Stimulated activated effector memory CD8-positive, alpha-beta T cell treated with anti-CD3 and anti-CD28 coated beads, Interleukin-12 subunit alpha, Interleukin-12 subunit beta, amount 100 ng/mL, for 72 hours (primary cell): ENCODE measurements around the gene HOXA7.

Experiments
- ATAC-seq: fragments of 150-1000 bp; cut with Tn5 transposase; 2 replicates; pipeline ENCODE4 v1.10.0; 2021
- DNase-seq, 2 donors: peaks; one replicate each; pipeline ENCODE4 v3.0.0; 2021 to 2022; ENCODE audit warnings: low spot score in 2 of 2
- H3K27ac Mint-ChIP-seq: one replicate; pipeline ENCODE4 v1.8.0; 2022; ENCODE audit warnings: mild to moderate bottlenecking, mixed read lengths
- H3K36me3 Mint-ChIP-seq: one replicate; pipeline ENCODE4 v1.8.0; 2022; ENCODE audit warnings: mild to moderate bottlenecking, mixed read lengths
- H3K4me1 Mint-ChIP-seq: one replicate; pipeline ENCODE4 v1.8.0; 2022; ENCODE audit warnings: mixed read lengths
- H3K4me3 Mint-ChIP-seq: one replicate; pipeline ENCODE4 v1.8.0; 2022; ENCODE audit warnings: mild to moderate bottlenecking, mixed read lengths
- H3K9me3 Mint-ChIP-seq: one replicate; pipeline ENCODE4 v1.8.0; 2022; ENCODE audit warnings: mixed read lengths

Gene HOXA7

DNA sequence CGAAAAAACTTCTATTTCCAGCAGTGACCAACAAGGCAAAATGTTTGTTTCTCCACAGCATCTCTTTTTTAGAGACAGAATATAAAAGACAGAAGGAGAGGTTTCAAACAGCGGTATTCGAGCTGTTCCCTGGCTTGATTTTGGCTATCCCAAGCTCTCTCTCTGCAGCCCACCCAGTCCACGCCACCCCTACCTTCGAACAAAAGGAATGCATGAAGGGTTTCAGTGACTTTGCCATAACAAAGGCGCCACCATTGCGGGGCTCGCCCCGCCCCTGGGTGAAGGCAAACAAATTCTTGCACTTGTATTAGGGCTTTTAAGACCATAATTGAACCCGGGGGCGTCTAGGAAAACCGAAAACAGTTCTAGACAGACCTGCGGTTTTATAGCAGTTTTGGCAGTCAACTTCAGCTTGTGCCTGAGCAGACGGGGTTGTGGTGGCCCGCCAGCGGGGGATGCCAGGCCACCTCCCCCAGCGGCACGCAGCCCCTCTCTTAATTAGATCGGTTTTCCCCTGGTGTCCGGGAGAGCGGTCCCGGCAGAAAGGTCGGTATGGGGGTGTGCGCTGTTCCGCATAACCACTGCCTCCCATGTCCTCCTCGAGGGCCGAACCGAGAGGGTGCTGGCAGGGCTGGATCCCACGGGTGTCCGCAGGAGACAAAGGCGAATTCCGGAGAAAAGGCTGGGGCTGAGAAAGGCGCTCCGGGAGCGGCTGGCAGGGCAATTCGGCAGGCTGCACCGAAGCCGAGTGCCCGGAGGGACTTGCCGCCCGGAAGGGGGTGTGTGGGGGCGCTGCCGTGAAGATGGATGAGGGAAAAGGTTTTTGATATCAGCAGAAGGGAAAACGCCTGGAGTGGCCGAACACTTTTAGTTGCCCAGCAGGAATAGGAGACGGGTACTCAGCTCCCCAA, 31.3 kb upstream of the HOXA7 start:
- peaks cover 48% of the 10 kb centered on the region for H3K4me1 Mint-ChIP-seq
- peaks cover 8% of the 10 kb centered on the region for H3K36me3 Mint-ChIP-seq
- no peak overlapping the region for H3K27ac Mint-ChIP-seq
- no peaks in the 10 kb centered on the region for H3K9me3 Mint-ChIP-seq
- peak overlapping the region; percentile 77 for H3K4me3 Mint-ChIP-seq
- DNase-seq = no peak
- no peak for ATAC-seq

DNA sequence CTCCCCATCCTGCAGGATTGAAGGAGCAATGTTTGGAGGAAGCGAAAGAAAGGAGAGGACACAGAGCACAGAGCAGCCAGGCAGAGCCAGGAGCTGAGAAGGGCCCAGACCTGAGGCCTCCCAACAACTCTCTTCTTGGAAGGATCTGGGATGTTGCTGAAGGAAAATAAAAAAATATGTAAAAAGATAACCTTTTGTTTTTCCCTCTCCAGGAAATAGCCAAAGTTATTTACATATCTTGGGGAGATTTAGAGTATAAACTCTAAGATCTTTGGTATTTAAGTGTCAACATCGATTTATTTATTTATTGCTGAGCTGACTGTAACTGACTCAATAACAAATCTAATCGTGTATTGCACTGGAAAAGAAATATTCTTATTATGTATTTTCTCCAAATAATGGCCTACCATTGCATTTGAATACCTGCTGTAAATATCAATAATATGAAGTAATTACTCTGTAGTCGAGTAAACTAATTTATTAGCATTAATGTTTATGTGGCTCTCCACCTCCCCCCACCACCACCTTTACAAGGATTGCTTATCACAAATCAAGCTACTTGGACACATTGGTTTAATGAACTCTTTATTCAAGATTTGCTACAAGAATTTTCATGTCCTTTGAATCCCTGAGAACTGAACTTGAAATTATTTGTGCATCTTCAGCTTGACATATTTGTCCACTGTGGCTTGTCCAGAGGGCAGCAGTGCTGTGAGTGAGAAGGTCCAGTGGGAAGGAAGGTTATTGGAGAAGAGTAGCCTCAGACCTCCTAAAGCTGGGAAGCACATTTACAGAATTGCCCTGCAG, 30.4 kb upstream of the HOXA7 start:
- H3K36me3 Mint-ChIP-seq = peaks cover 8% of the 10 kb centered on the region
- H3K4me1 Mint-ChIP-seq = peaks cover 48% of the 10 kb centered on the region
- peak overlapping the region; percentile 77 for H3K4me3 Mint-ChIP-seq
- H3K9me3 Mint-ChIP-seq = no peaks in the 10 kb centered on the region
- no peak for DNase-seq
- no peak for ATAC-seq
- H3K27ac Mint-ChIP-seq = no peak overlapping the region

DNA sequence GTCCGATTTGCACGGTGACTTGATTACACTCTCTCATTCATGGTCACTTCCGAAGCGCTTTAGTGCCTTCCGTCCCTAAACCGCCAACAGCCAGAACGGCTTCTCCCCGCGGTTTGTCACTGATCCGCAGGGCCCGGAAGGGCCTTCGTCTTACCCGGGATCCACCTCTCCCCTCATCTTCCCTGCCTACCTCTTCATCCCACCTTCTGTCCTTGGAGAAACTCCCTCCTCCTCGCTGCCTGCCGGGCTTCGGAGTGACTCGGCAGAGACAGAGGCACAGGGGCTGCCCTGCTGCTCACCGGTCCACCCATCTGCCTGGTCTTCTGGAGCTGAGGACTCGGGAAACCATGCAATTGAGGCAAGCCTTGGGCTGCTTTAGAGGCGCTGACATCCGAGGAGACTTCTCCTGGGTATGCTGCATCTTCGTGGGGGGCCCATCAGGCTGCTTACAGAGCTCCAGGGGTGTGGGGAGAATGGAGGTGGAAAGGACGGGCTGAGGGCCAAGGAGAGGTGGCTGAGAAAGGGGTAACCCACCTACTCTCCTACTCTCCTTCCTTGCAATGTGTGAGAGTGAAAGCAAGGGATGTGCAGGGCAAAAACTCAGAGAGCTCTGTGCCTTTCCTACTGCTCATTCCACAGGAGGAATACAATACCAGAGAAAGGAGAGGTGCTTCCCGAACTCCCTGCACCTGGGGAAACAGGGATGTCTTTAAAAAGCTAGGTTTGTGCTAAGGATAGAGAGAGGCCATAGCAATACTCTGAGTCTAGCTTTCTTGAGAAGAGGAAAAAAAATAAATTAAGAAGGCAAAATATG, 29.6 kb upstream of the HOXA7 start:
- Mint-ChIP-seq H3K27ac (no peak overlapping the region), H3K36me3 (peaks cover 8% of the 10 kb centered on the region), H3K4me3 (peak overlapping the region; percentile 81), H3K4me1 (peaks cover 48% of the 10 kb centered on the region), H3K9me3 (no peaks in the 10 kb centered on the region)
- ATAC-seq = no peak
- no peak for DNase-seq

DNA sequence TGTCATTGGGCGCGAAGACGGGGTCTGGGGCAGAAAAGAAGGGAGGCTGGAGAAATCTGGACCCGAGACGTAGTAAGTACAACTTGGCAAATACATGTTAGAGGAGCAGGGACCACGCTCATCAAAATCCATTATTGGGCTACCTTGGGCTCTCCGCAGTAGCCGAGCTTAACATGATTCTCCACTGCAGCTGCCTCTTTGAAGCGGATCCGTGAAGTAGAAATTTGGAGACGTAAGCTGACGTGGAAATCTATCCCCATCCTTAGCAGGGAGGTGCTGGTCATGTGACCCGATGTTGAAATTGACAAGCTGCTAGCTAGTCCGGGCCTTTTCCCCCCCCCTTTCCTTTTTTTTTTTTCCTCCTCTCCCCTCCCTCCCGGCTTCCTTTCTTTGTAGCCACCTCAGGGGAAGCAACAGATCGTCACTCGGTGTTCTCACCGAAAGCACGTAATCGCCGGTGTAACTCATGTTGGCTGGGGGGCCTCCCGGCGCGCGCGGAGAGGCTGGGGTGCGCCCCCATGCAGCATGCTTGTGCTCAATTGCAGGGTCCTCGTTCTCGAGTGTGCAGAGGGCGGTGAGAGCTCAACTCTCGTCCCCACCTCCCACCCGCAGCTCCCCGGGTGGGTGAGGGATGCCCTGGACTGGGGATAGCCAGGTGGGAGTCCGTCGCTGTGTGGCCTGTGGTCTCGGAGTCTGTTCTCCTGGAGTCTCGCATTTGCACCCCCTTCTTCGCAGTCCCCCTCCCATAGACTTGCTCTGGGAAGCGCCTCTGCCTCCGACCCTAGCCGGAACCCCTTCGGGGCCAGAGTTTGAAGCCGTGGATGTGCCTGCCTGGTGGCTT, 28.8 kb upstream of the HOXA7 start, which contains the start of gene HOXA11:
Gene HOXA11 (minus strand): TSS at position 220 of the 841 bp plus-strand sequence. CDS start 88 bp downstream, at position 132.
- DNase-seq (no peak), ATAC-seq (peak; percentile 20)
- peaks cover 52% of the 10 kb centered on the region for H3K4me1 Mint-ChIP-seq

DNA sequence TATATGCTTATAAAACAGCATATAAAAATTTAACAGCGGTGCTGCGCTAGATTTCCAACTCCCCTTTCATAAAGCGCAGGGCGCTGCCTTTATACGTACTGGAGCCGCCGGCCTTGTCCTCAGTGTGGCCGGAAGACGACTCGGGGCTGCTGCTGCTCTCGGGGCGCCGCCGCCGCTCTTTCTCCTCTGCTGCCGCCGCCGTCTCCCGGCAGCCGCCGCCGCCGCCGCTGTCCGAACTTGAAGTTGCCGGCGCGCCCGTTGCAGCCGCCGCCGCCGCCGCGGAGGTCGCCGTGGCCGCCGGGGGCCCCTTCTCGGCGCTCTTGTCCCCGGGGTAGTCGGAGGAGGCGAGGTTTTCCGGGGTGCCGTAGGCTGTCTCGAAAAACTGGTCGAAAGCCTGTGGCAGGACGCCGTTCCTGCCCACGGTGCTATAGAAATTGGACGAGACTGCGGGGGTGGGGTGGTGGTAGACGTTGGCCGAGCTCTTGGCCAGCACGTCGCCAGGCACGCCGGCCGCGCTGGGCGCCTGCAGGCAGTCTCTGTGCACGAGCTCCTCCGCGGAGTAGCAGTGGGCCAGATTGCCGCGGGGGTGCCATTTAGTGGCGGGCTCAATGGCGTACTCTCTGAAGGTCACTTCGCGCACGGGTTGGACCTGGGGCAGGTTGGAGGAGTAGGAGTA, 28.0 kb upstream of the HOXA7 start:
- H3K4me3 Mint-ChIP-seq = peak overlapping the region; percentile 81
- DNase-seq = peak in 1 of 2 donors; percentile 67
- H3K36me3 Mint-ChIP-seq = peaks cover 8% of the 10 kb centered on the region
- no peak overlapping the region for H3K27ac Mint-ChIP-seq
- peak; percentile 63 for ATAC-seq
- peaks cover 54% of the 10 kb centered on the region for H3K4me1 Mint-ChIP-seq
- no peaks in the 10 kb centered on the region for H3K9me3 Mint-ChIP-seq

More for the DNA sequence above, 28.8 kb upstream of the HOXA7 start, which contains the start of gene HOXA11:
- Mint-ChIP-seq H3K36me3 (peaks cover 8% of the 10 kb centered on the region), H3K9me3 (no peaks in the 10 kb centered on the region), H3K27ac (no peak within 1 kb of the TSS), H3K4me3 (peak within 1 kb of the TSS; percentile 81)

DNA sequence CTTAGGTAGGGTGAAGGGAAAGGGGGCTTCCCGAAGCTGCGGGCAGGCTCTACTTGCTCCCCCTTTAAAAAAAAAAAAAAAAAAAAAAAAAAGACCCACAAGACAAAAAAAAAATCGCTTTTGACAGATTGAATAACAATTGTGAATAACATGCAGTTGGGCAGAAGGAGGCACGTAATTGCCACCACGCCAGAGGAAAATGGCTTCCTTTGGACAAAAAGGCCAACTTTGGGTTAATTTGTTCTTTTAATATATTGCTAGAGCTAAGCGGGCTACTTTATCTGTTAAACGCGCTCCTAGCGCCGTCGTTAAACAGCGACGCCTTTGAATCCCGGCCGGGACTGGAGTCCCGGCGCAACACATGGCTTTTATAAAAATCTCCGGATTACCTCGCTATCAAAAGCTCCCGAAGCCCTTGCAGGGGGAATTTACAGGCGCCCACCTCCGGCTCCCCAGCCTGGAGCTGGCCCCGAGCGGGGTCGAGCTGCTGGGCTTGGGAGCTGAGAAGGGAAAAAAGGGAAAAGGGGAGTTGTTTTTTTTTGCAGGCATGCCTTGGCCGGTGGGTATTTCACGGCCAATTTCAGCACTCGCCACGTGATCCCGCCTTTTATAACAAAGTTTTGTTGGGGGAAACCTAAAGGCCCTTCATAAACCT, 27.3 kb upstream of the HOXA7 start:
- H3K27ac Mint-ChIP-seq = no peak overlapping the region

DNA sequence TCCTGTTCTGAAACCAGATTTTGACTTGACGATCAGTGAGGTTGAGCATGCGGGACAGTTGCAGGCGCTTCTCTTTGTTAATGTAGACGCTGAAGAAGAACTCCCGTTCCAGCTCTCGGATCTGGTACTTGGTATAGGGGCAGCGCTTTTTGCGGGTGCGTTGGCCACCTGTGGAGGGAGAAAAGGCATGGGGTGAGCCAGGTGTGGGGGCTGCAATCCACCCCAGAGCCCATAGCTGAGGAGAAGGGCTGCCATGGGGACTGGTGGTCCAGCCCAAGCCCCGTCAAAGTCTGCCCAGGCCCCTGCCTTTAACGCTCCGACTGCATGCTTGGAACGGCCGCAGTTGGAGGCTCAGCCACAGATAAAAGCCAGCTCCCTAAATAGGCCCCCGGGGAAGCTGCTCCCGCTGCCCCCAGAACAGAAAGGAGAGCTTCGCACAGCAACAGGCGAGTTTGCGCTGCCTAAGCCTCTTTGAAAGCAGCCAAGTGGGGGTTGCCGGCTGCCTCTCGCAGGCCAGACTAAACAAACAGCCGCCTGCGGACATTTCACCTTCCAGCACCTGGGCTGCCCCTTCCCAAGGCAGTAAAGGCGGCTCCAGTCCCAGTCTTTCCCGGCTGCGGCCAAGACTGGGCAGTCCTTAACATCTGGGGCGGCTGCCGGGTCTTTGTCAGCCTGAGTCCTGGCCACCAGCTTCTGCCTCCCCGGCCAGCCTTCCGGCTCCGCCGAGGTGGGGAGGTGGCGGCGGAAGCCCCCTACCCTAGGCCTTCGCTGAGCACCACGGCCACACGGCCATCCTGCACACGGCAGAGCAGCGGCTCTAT, 26.6 kb upstream of the HOXA7 start:
- Mint-ChIP-seq H3K9me3 (no peaks in the 10 kb centered on the region), H3K4me1 (peaks cover 43% of the 10 kb centered on the region), H3K27ac (no peak overlapping the region), H3K4me3 (peak overlapping the region; percentile 81), H3K36me3 (peaks cover 8% of the 10 kb centered on the region)
- no peak for ATAC-seq
- no peak for DNase-seq

More for the DNA sequence above, 27.3 kb upstream of the HOXA7 start:
- DNase-seq (no peak), ATAC-seq (no peak)
- H3K9me3 Mint-ChIP-seq = no peaks in the 10 kb centered on the region
- H3K36me3 Mint-ChIP-seq = peaks cover 8% of the 10 kb centered on the region
- peak overlapping the region; percentile 81 for H3K4me3 Mint-ChIP-seq
- peaks cover 50% of the 10 kb centered on the region for H3K4me1 Mint-ChIP-seq

DNA sequence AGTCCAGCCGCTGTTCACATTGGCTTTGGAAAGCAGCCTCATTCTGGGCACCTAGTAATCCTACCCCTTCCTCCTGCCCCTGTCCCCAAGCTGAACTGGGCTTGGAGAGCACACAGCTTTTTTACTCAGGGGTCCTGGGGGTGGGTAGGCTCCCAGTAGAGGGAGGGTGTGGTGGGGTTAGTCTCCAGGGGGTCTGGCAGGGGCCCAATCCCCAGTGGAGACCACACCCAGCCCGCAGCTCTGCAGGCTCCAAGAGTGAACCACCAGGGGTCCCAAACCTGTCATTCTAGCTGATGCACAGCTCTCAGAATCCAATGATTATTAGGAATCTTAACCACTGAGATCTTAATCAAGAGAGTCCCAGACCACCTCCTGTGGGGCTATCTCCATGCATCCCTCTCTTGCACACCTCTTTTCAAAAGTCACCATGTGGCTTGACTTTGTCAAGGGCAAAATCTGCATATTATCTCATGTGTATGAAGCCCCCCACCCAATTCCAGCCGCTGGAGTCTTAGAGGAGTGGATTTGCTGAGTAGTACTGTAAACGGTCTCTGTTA, 25.9 kb upstream of the HOXA7 start:
- ATAC-seq (no peak), DNase-seq (no peak)
- no peak overlapping the region for H3K4me3 Mint-ChIP-seq
- no peak overlapping the region for H3K27ac Mint-ChIP-seq
- H3K4me1 Mint-ChIP-seq = peaks cover 36% of the 10 kb centered on the region
- peaks cover 8% of the 10 kb centered on the region for H3K36me3 Mint-ChIP-seq
- no peaks in the 10 kb centered on the region for H3K9me3 Mint-ChIP-seq

DNA sequence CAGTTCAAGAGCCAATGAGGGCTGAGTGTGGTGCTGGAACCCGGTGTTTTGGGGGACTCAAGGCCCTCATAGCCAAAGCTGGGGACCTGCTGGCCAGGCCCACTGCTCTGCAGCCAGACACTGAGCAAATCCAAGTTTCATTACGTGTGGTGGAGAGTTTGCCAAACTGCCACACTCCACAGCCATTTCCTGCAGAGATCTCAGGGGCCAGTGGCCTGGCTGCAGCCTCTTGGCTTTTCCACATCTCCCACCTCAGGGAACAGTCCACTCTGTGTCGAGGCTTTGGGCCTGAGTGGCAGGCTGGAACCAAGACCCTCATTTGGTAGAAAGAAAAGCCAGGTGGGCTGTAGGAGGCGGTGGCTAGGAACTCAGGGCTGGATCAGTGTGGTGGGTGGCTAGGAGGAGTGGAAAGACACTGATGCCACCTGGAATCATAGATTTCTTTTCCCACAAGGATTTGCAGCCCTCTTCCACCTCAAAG, 25.4 kb upstream of the HOXA7 start:
- DNase-seq = no peak
- no peak overlapping the region for H3K4me3 Mint-ChIP-seq
- ATAC-seq = no peak
- H3K4me1 Mint-ChIP-seq = peaks cover 35% of the 10 kb centered on the region
- H3K27ac Mint-ChIP-seq = no peak overlapping the region
- no peaks in the 10 kb centered on the region for H3K9me3 Mint-ChIP-seq
- H3K36me3 Mint-ChIP-seq = peaks cover 8% of the 10 kb centered on the region

DNA sequence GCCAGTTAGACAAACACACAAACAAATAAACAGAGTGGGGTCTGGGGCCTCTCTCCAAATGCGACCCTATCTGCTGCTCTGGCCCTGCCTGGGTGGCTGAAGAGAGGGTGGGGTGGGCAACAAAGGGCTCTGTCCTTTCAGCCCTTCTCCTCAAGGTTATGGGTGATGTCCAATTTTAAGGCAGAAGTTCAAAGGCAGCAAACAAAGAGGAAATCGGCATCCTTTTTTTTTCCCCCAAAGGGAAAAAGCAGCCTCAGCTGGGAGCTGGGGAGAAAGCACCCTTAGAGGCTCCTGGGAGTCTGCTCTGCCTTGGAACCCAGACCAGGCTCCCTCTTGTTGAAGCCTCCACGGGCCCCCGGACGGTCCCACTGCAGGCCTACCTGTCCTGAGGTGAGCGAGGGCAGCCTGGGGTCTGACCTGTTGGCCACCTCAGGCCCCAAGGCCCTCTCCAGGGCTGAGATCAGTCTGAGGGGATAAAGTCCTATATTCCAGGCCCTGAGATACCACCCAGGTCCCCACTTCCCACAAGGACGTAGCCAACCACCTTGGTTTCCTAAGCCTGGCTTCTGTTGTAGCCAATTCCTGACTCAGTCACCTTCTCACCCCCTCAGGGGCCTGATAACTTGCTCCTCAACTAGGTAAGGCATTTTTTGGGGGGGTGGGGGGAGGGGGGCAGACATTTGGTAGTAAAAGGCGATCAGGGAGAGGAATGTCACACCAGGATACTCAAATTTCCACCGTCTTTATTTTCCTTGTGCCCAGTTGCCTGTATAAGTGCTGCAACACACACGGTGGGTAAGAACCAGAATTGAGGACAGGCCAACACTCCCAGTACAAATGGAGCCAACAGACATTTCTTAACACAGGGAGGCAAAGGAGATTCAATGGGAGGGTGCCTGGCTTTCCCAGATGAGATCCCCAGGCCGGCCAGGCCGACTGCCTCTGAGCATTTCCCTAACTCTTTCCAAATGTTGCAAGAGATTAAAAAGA, 24.3 kb upstream of the HOXA7 start:
- peaks cover 8% of the 10 kb centered on the region for H3K36me3 Mint-ChIP-seq
- H3K9me3 Mint-ChIP-seq = no peaks in the 10 kb centered on the region
- no peak overlapping the region for H3K4me3 Mint-ChIP-seq
- H3K27ac Mint-ChIP-seq = no peak overlapping the region
- no peak for ATAC-seq
- no peak for DNase-seq
- H3K4me1 Mint-ChIP-seq = peaks cover 27% of the 10 kb centered on the region
